Measurements from ENCODE around the gene MLIP. TPM values are rescaled to one million over a fixed set of nuclear protein-coding genes. Genes with fewer than 3 reads are reported as not detected.

The MLIP gene
- total and polyA plus RNA-seq, 2 of the 13 experiments (the other 11 are each of a cell fraction or from before 2014, with no cell fraction given) = 0.08 to 0.33 TPM

DNA sequence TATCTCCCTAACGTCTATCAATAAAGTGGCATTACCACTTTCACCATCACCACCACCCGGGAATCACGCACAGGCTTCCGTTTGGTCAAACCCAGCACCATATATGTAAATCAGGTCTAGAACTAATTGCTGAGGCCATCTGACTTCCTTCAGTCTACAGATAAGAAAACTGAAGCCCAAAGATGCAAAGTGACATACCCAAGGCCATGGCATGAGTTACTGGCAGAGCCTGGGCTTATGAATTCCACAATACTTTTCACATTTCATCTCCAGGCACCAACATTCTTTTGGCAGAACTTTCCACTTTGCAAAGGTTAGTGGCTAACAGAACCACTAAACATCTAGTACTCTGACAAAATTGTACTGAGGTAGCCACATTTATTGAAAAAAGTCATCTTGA lies 132.5 kb downstream of the MLIP start (continued):
- TF ChIP-seq NFAT5 (CRISPR knock-in tag; IDR thresholded peaks at IDR 0.05) = no peak
- TF ChIP-seq ZNF275 (CRISPR knock-in tag; IDR thresholded peaks at IDR 0.05; ENCODE audit: borderline replicate concordance) = no peak

GRCh38 chr6:54244430-54244829 lies 133.2 kb downstream of the MLIP start:
- no peaks in the 10 kb centered on the region for H3K4me1 ChIP-seq (ENCODE audit: insufficient read depth, low read length)
- H3K27ac ChIP-seq (ENCODE audit: extremely low read length, insufficient read depth, low read length) = no peak overlapping the region
- ChIA-PET POLR2A (interaction anchor here (0.9 kb wide), 1 partner anchor 146 kb away, joined by 3 read pairs; no protein-coding TSS in a partner anchor), CTCF (ENCODE audit: low intra/inter-chr PET ratio, low total read pairs) (no interaction called here)
- H3K36me3 ChIP-seq (replicated peaks in 1 of 2; ENCODE audit: control insufficient read depth in 1 of 2, insufficient read depth in 2 of 2, low read length in 2 of 2) = no peaks in the 10 kb centered on the region
- no peaks in the 10 kb centered on the region for H3K9me3 ChIP-seq (ENCODE audit: low read length)
- ATAC-seq (no peak), DNase-seq (ENCODE audit: low spot score) (peak; percentile 18), FAIRE-seq (no peak)
- no peak overlapping the region for H2AFZ ChIP-seq (ENCODE audit: low read length)
- H3K79me2 ChIP-seq (ENCODE audit: insufficient read depth, low read length) = no peaks in the 10 kb centered on the region
- H3K4me2 ChIP-seq (ENCODE audit: low read depth, low read length) = no peak overlapping the region
- in situ Hi-C loops (cut with HindIII; ENCODE audit: extremely low pct_ligation_motif_present, low pct_unique_long_range_greater_than_20kb) (no loop called here), intact Hi-C loops (cut with micrococcal nuclease; ENCODE audit: unreplicated experiment) (loop anchor here (1.0 to 5.0 kb wide), 3 partner anchors 82 to 258 kb away; no protein-coding TSS in a partner anchor)
- no peaks in the 10 kb centered on the region for H4K20me1 ChIP-seq (ENCODE audit: insufficient read depth, low read length)
- no peak overlapping the region for H3K9ac ChIP-seq (ENCODE audit: insufficient read depth, low read depth, low read length)
- H3K27me3 ChIP-seq (ENCODE audit: control insufficient read depth in 1 of 2, insufficient read depth in 2 of 2, low read length in 2 of 2) = no peaks in the 10 kb centered on the region
- no peak overlapping the region for H3K4me3 ChIP-seq (replicated peaks in 1 of 3; ENCODE audit: insufficient read depth in 1 of 3, low read depth in 2 of 3, low read length in 3 of 3)
- 13% methylated on average over 1 of the region's 1 CpG for WGBS (ENCODE audit: low lambda C conversion rate)
- BruUV-seq (replicated peaks) = no TSS peak
- TF ChIP-seq ZBTB1 (CRISPR knock-in tag; IDR thresholded peaks at IDR 0.05; ENCODE audit: borderline replicate concordance) (no peak), KMT2B (CRISPR knock-in tag; IDR thresholded peaks at IDR 0.05) (no peak), STAG1 (CRISPR knock-in tag; IDR thresholded peaks at IDR 0.05) (peak; percentile 49), MED1 (CRISPR knock-in tag; IDR thresholded peaks at IDR 0.05) (no peak), ETV5 (CRISPR knock-in tag; IDR thresholded peaks at IDR 0.05; ENCODE audit: borderline replicate concordance) (no peak), ZNF138 (CRISPR knock-in tag; IDR thresholded peaks at IDR 0.05; ENCODE audit: low read depth) (no peak), PHF8 (CRISPR knock-in tag; IDR thresholded peaks at IDR 0.05) (no peak), RNF2 (conservative IDR thresholded peaks at IDR 0.05; ENCODE audit: low read depth) (no peak), NFIB (CRISPR knock-in tag; IDR thresholded peaks at IDR 0.05; ENCODE audit: borderline replicate concordance) (no peak)
